Thyroid gland (tissue), 4 donors: ENCODE results near the gene CFAP46.

ENCODE experiments used
- CTCF ChIP-seq, 6 experiments: fragments of 200-600 bp in 3 of 6; fragments of 450-650 bp in 3 of 6; sonication (generic) in 3 of 6; IDR thresholded peaks; one replicate each; pipeline ENCODE4 v1.5.1; 2016 to 2019; ENCODE audit warnings: antibody characterized with exemption in 6 of 6, mild to moderate bottlenecking in 2 of 6, inconsistent platforms in 1 of 6, moderate library complexity in 1 of 6
- POLR2A ChIP-seq, 2 donors: fragments of 450-650 bp; IDR thresholded peaks; one replicate each; pipeline ENCODE4 v1.6.1; 2017; ENCODE audit warnings: antibody characterized with exemption in 2 of 2, mild to moderate bottlenecking in 2 of 2, moderate library complexity in 1 of 2

GRCh38 chr10:132926777-132927650, 15.4 kb downstream of the CFAP46 start:
- TF ChIP-seq CTCF (IDR thresholded peaks at IDR 0.05) = no peak
- no peak for TF ChIP-seq POLR2A (IDR thresholded peaks at IDR 0.05)
